Hematopoietic multipotent progenitor cell (in vitro differentiated cells): ENCODE data around the gene TMEM59L. TPM values are rescaled to one million over a fixed set of nuclear protein-coding genes. Genes with fewer than 3 reads are reported as not detected.
"Not testable (repeated sequence)": the region's sequence is repeated elsewhere in the genome, so short reads cannot be mapped to it uniquely, and the experiment has no call there.

Source experiments
- DNase-seq, 3 donors: peaks; one replicate each; pipeline ENCODE4 v3.0.0-alpha.2; 2011 to 2015; ENCODE audit warnings: low read depth in 2 of 3, low spot score in 2 of 3
- total RNA-seq: library from RNA; depleted of rRNA; stranded (reverse); fragments of >200 nt; gene quantifications from one replicate; pipeline ENCODE4 v1.2.3, GENCODE V29; 2012

The TMEM59L gene
- total RNA-seq, 1 donor, result not detected

- DNase-seq, result no peak
These were observed 19.1 kb upstream of the TMEM59L start for GRCh38 chr19:18593367-18594095.

- peak; percentile 66 to 84 (median 81) for DNase-seq
These were observed 18.4 kb upstream of the TMEM59L start for GRCh38 chr19:18594096-18594823.

GRCh38 chr19:18594824-18595373 lies 17.8 kb upstream of the TMEM59L start:
- DNase-seq, result no peak

GRCh38 chr19:18595475-18595874 lies 17.2 kb upstream of the TMEM59L start:
- DNase-seq, result no peak

- DNase-seq, result peak in 2 of 3 donors; percentile 47 to 56
These were observed 15.9 kb upstream of the TMEM59L start for GRCh38 chr19:18596752-18597157.

GRCh38 chr19:18597809-18598660 lies 14.6 kb upstream of the TMEM59L start:
- DNase-seq, result no peak

GRCh38 chr19:18599485-18599884 lies 13.2 kb upstream of the TMEM59L start:
- DNase-seq, result no peak

GRCh38 chr19:18600692-18601397 lies 11.8 kb upstream of the TMEM59L start:
- not testable (repeated sequence) for DNase-seq

GRCh38 chr19:18601875-18602274 lies 10.8 kb upstream of the TMEM59L start:
- no peak for DNase-seq

- peak in 1 of 3 donors; percentile 56 for DNase-seq
These were observed 9.3 kb upstream of the TMEM59L start for GRCh38 chr19:18603255-18603957.

GRCh38 chr19:18603958-18604819 lies 8.5 kb upstream of the TMEM59L start:
- DNase-seq, result no peak

- no peak for DNase-seq
These were observed 7.9 kb upstream of the TMEM59L start for GRCh38 chr19:18604820-18605159.

- DNase-seq, result no peak
These were observed 7.5 kb upstream of the TMEM59L start for GRCh38 chr19:18605196-18605545.

GRCh38 chr19:18605546-18606280 lies 7.0 kb upstream of the TMEM59L start:
- DNase-seq, result no peak

- DNase-seq, result no peak
These were observed 6.1 kb upstream of the TMEM59L start, which contains the start of gene CRLF1 for GRCh38 chr19:18606281-18607225. TSS of gene CRLF1 (minus strand) at chr19:18606799. CDS start at chr19:18606656, 143 bp downstream.

- no peak for DNase-seq
These were observed 5.2 kb upstream of the TMEM59L start for GRCh38 chr19:18607226-18608101.
